Esophagus (tissue), 2 donors: ENCODE measurements around the gene BCL2L2. TPM values are rescaled to one million over a fixed set of nuclear protein-coding genes. Genes with fewer than 3 reads are reported as not detected.

Experiments
- H3K27ac ChIP-seq, 2 donors: one replicate each; pipeline ENCODE4 v1.5.1; 2013; ENCODE audit warnings: low read depth in 2 of 2, mild to moderate bottlenecking in 2 of 2, inconsistent platforms in 1 of 2, low read length in 1 of 2, moderate library complexity in 1 of 2
- H3K27me3 ChIP-seq, 2 donors: one replicate each; pipeline ENCODE4 v1.6.1; 2013; ENCODE audit warnings: low read length in 2 of 2, control low read depth in 1 of 2, mild to moderate bottlenecking in 1 of 2; ENCODE audit not compliant: insufficient read depth in 2 of 2, control insufficient read depth in 1 of 2
- H3K36me3 ChIP-seq, 2 donors: one replicate each; pipeline ENCODE4 v1.6.1; 2013; ENCODE audit warnings: low read length in 1 of 2; ENCODE audit not compliant: control insufficient read depth in 2 of 2, insufficient read depth in 2 of 2
- H3K4me1 ChIP-seq, 2 donors: one replicate each; pipeline ENCODE4 v1.6.1; 2013; ENCODE audit warnings: low read length in 1 of 2; ENCODE audit not compliant: control insufficient read depth in 2 of 2, insufficient read depth in 2 of 2
- H3K4me3 ChIP-seq, 2 donors: one replicate each; pipeline ENCODE4 v1.5.1; 2013; ENCODE audit warnings: low read length in 2 of 2, mild to moderate bottlenecking in 2 of 2, low read depth in 1 of 2, moderate library complexity in 1 of 2
- H3K9me3 ChIP-seq, 2 donors: one replicate each; pipeline ENCODE4 v1.6.1; 2013; ENCODE audit warnings: mild to moderate bottlenecking in 2 of 2, low read depth in 1 of 2, low read length in 1 of 2, moderate library complexity in 1 of 2; ENCODE audit not compliant: control insufficient read depth in 2 of 2, insufficient read depth in 1 of 2
- WGBS, 2 donors: extraction: QIAGEN DNeasy Blood & Tissue Kit; methylation state at CpG; one replicate each; pipeline ENCODE4 v1.1.7; 2013; 5-methylcytosine and 5-hydroxymethylcytosine counted together
- polyA plus RNA-seq, 2 donors: library from polyadenylated mRNA; stranded (reverse); fragments of 200-250 nt; gene quantifications; one replicate each; pipeline ENCODE4 v1.2.3, GENCODE V29; 2013
- donor health status: healthy with polysubstance abuse.
- donor health status: Bipolar disorder and iron deficiency.

The BCL2L2 gene
- polyA plus RNA-seq, 2 donors, result 28.0 to 35.0 TPM

DNA sequence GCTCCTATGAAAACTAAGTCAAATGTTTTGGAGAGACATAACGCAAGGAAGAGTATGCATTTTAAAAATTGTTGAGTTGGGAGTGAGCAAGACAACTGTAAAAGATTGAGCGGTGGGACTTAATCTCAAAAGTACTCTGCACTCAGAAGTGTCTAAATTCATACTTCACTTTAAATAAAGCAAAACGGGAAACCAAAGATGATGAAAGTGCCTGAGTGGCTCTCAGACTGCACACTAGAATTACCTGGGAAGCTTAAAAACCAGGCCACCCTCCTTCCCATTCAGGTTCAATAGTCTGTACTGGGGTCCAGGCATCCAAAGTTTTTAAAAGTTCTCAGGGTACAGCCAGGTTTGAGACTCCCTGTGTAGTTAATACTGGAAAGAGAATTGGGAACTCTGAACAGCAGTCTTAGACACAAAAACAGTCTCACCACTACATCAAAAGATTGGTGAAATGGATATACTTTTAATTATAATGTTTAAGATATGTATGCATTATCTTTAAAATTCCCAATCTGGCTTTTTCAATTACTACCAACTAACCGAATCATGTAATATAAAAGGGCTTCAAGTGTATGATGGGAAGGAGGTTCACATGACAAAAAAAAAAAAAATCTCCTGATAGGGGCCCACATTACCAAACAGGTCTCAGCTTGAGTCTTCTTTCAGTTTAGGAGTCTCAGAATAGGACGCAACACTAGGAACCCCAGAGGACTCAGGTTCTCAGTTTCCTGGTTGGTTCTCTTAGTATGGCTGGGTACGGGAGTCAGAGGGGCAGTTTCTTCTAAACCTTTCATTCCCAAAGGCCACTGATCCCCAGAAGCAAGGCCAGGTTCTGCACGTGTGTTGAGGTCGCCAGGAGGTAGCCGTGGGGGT is 21.7 kb upstream of the BCL2L2 start:
- H3K4me1 ChIP-seq, result no peaks in the 10 kb centered on the region
- H3K36me3 ChIP-seq, result no peaks in the 10 kb centered on the region
- H3K9me3 ChIP-seq, result no peaks in the 10 kb centered on the region
- H3K27me3 ChIP-seq, result no peaks in the 10 kb centered on the region
- 25 to 28% methylated on average over 9 of the region's 9 CpGs for WGBS, 2 donors
- peak overlapping the region; percentile 90 to 93 for H3K27ac ChIP-seq
- peak overlapping the region; percentile 70 to 87 for H3K4me3 ChIP-seq

DNA sequence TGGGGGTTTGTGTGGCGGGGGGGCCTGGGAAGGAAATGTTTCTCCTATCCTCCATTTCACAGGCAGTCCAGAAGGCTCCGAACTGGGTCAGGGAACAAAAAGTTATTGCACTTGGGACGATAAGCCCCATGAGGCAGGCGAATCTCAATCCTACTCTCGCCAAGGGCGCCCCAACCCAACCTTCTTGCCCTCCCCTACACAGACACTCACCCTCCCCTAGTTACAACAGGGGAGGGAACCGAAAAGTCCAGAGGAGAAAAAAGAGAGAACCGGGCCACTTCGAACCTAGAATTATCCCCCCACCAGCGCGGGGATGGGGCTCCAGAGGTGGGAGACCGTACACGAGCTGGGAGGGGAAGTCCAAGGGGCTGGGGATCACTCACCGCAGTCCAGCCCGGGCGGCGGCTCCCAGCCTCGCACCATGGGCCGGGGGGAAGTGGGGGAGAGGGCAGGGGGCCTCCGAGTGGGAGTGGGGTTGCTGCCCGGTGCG is 21.1 kb upstream of the BCL2L2 start:
- Histone ChIP-seq H3K4me3 (peak overlapping the region; percentile 70 to 87), H3K4me1 (no peaks in the 10 kb centered on the region), H3K36me3 (no peaks in the 10 kb centered on the region), H3K27ac (peak overlapping the region; percentile 90 to 93), H3K27me3 (no peaks in the 10 kb centered on the region), H3K9me3 (no peaks in the 10 kb centered on the region)
- WGBS, 2 donors, result 0 to 1% methylated on average over 21 to 22 of the region's 22 CpGs

DNA sequence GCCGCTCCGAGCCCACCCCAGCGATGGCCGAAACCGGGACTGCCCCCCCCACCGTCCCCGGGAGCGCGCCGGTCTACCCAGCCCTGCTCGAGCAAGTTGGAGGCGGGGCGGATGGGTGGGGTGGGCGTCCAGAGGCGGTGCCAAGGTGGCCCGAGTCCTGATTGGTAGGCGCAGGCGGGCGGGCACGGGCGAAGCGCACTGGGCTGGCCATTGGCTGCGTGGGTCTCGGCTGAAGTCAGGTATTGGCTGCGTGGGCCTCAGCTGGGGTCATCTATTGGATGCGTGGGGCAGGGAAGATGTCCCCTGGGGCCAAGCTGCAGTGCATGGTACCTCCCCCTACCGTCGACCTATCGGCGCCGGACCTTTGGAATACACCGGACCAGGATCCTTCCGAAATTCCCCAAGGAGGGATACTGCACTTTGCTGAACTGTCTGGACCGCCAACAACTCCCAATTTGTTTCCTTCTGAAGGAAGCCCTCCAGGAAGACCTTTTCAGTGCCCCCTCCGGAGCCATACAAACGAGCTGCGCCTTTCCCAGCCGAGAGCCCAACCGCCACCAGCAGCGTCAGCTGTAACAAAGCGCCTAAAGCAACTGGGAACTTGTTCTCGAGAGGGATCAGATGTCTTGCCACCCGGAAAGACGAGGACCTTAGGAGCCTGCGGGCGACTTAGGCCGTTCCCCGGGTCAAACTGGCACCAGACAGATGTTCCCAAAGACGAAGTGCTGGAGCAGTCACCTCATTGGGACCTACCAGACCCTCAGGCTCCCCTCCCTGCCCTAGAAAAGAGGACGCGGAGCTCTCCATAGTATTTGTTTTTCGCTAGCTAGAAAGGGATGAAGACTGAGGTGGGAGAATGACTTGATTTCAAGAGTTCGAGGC is 20.4 kb upstream of the BCL2L2 start, which contains the start of gene HOMEZ:
Gene HOMEZ, minus strand, starts transcription at position 113 of the 882 bp plus-strand sequence. CDS start 180 bp downstream, outside the sequence.
- no peaks in the 10 kb centered on the region for H3K27me3 ChIP-seq

GRCh38 chr14:23286902-23287479 is 19.6 kb upstream of the BCL2L2 start:
- H3K27ac ChIP-seq, result peak overlapping the region; percentile 93 to 99
- WGBS, 2 donors, result 48 to 62% methylated on average over 6 of the region's 6 CpGs
- peak overlapping the region in 1 of 2 donors; percentile 87 for H3K4me3 ChIP-seq
- no peaks in the 10 kb centered on the region for H3K9me3 ChIP-seq
- no peaks in the 10 kb centered on the region for H3K4me1 ChIP-seq
- H3K36me3 ChIP-seq, result no peaks in the 10 kb centered on the region
- H3K27me3 ChIP-seq, result no peaks in the 10 kb centered on the region

More for the DNA sequence above, 20.4 kb upstream of the BCL2L2 start, which contains the start of gene HOMEZ:
- H3K4me1 ChIP-seq, result no peaks in the 10 kb centered on the region
- no peaks in the 10 kb centered on the region for H3K36me3 ChIP-seq
- no peaks in the 10 kb centered on the region for H3K9me3 ChIP-seq
- WGBS, 2 donors, result 0 to 1% methylated on average over 53 of the region's 53 CpGs
- peak within 1 kb of the TSS; percentile 70 to 87 for H3K4me3 ChIP-seq
- peak within 1 kb of the TSS; percentile 93 to 99 for H3K27ac ChIP-seq

GRCh38 chr14:23294734-23295561 is 11.7 kb upstream of the BCL2L2 start:
- Histone ChIP-seq H3K27me3 (no peaks in the 10 kb centered on the region), H3K27ac (peak overlapping the region in 1 of 2 donors; percentile 28), H3K4me3 (no peak overlapping the region), H3K9me3 (no peaks in the 10 kb centered on the region), H3K4me1 (no peaks in the 10 kb centered on the region), H3K36me3 (no peaks in the 10 kb centered on the region)
- 21 to 27% methylated on average over 24 of the region's 24 CpGs for WGBS, 2 donors

DNA sequence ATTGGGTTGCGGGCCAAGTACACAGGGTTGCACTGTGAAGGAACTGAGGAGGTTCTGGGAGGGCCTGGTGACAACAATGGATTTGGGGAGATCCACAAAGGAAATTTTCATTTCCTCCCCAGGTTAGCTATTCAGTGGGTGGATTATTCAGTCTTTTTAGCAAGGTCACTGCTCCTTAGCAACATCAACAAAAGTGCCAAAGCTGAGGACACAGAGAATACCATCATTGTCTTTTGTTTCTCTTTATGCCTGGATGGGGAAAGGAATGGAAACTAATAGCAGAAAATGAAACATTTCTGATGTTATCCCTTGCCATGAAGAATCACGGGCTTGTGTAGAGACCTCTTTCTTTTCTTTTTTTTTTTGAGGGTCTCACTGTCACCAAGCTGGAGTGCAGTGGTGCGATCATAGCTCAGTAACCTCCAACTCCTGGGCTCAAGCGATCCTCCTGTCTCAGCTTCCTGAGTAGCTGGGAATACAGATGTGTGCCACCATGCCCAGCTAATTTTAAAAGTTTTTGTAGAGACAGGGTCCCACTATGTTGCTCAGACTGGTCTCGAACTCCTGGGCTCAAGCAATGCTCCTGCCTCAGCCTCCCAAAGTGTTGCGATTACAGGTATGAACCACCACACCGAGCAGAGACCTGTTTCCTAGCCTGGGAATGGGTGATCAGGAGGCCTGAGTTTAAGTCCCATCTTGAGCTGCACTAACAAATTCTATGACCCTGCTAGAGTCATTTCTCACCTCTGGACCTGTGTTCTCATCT is 10.4 kb upstream of the BCL2L2 start:
- H3K27ac ChIP-seq, result no peak overlapping the region
- no peak overlapping the region for H3K4me3 ChIP-seq
- H3K36me3 ChIP-seq, result no peaks in the 10 kb centered on the region
- 91 to 92% methylated on average over 7 of the region's 7 CpGs for WGBS, 2 donors
- H3K27me3 ChIP-seq, result no peaks in the 10 kb centered on the region
- no peaks in the 10 kb centered on the region for H3K9me3 ChIP-seq
- H3K4me1 ChIP-seq, result no peaks in the 10 kb centered on the region

- WGBS, 2 donors, result 88 to 91% methylated on average over 7 of the region's 7 CpGs
- Histone ChIP-seq H3K4me1 (no peaks in the 10 kb centered on the region), H3K27ac (no peak overlapping the region), H3K27me3 (no peaks in the 10 kb centered on the region), H3K36me3 (no peaks in the 10 kb centered on the region), H3K4me3 (no peak overlapping the region), H3K9me3 (no peaks in the 10 kb centered on the region)
These were observed 9.5 kb upstream of the BCL2L2 start for GRCh38 chr14:23297096-23297495.

GRCh38 chr14:23297611-23298277 is 8.9 kb upstream of the BCL2L2 start:
- peak overlapping the region; percentile 50 to 66 for H3K27ac ChIP-seq
- H3K36me3 ChIP-seq, result no peaks in the 10 kb centered on the region
- 90% methylated on average over 7 of the region's 7 CpGs for WGBS, 2 donors

More at GRCh38 chr14:23297611-23298277, 8.9 kb upstream of the BCL2L2 start:
- Histone ChIP-seq H3K4me1 (no peaks in the 10 kb centered on the region), H3K9me3 (no peaks in the 10 kb centered on the region), H3K4me3 (no peak overlapping the region), H3K27me3 (no peaks in the 10 kb centered on the region)
